ENCODE measurements around the gene MRPL1.
"Not testable (repeated sequence)": the region's sequence is repeated elsewhere in the genome, so short reads cannot be mapped to it uniquely, and the experiment has no call there.

Gene MRPL1

DNA sequence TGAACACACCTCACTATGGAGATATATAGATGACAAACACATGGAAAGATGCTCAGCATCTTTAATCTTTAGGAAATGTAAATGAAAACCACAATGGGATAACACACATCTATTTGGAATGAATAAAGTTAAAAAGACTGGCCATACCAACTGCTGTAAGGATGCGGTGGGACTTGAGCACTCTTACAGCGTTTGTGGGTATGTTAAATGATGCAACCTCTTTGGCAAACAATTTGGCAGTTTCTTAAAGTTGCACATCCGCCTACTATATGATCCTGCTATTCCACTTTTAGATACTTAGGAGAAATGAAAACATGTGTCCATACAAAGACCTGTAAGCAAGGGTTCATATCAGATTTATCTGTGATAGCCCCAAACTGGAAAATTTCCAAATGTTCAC is 50.7 kb downstream of the MRPL1 start:
- no peak for DNase-seq (ENCODE audit: low read depth)

- DNase-seq (ENCODE audit: low read depth) = no peak
These were observed 54.4 kb downstream of the MRPL1 start for GRCh38 chr4:77917075-77917474.

- no peak for DNase-seq (ENCODE audit: low read depth)
These were observed 55.0 kb downstream of the MRPL1 start for GRCh38 chr4:77917601-77918000.

GRCh38 chr4:77920371-77920770 is 57.7 kb downstream of the MRPL1 start:
- DNase-seq (ENCODE audit: low read depth) = no peak

DNA sequence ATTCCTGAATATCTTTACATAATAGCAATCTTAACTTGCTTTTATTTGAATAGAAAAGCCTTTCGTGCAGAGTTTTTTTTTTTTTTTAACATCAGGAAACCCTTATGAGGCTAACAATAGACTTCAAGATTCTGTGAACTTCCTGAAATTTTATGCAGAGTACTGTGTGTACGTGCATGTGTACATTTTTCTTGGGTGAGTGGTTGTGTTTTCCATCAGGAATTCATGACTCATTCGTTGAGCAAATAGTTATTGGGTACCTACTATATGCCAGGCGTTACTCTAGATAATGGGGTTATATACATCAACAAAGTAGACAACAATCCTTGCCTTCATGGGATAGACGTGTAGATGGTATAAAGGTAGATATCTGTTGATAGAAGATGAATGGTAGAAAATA is 59.1 kb downstream of the MRPL1 start:
- DNase-seq (ENCODE audit: low read depth) = no peak

- no peak for DNase-seq (ENCODE audit: low read depth)
These were observed 59.8 kb downstream of the MRPL1 start for GRCh38 chr4:77922158-77923094.

- DNase-seq (ENCODE audit: low read depth) = no peak
These were observed 65.6 kb downstream of the MRPL1 start for GRCh38 chr4:77927991-77928925.

- DNase-seq (ENCODE audit: low read depth) = no peak
These were observed 67.6 kb downstream of the MRPL1 start for GRCh38 chr4:77930154-77930639.

GRCh38 chr4:77930876-77931275 is 68.2 kb downstream of the MRPL1 start:
- DNase-seq (ENCODE audit: low read depth) = no peak

DNA sequence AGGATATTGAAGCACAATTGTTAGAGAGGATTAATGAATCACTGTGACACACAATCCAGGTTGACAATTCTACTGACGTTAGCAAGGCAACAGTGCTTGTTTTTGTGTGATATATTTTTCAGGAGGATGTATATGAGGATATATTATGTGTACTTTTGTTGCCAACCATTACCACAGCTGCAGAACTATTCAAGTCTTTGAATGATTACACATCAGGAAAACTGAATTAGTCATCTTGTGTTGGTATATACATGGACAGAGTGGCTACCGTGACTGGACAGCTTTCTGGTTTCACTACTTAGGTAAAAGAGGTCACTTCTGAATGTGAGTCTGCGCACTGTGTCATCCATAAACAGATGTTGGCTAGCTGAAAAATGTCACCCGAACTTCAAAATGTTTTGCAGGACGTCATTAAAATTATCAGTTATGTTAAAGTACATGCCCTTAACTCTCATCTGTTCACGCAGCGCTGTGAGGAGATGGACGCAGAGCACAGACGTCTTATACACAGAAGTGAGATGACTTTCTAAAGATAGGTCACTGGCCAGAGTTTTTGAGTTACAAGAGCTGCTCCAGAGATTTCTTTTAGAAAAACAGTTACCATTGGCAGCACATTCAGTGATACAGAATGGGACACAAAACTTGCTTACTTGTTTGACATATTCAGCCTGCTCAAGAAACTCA is 69.0 kb downstream of the MRPL1 start:
- DNase-seq (ENCODE audit: low read depth) = no peak

DNA sequence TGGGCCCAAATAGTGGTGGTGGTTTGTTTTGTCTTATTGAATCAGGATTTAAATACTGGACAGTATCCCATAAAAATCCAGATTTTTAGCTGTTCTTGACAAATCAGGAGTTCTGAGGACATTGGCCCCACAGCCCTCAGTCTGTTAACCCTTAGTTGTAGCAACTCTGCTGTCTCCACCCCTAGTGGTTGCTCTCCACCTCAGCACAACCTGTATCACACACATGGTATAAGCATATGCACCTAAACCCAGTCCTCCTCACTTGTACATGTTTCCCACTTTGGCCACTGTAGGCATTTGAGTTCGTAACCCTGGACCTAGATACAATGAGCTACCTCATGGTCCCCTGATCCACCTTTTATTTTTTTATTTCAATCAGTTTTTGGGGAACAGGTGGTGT is 75.9 kb downstream of the MRPL1 start:
- no peak for DNase-seq (ENCODE audit: low read depth)

DNA sequence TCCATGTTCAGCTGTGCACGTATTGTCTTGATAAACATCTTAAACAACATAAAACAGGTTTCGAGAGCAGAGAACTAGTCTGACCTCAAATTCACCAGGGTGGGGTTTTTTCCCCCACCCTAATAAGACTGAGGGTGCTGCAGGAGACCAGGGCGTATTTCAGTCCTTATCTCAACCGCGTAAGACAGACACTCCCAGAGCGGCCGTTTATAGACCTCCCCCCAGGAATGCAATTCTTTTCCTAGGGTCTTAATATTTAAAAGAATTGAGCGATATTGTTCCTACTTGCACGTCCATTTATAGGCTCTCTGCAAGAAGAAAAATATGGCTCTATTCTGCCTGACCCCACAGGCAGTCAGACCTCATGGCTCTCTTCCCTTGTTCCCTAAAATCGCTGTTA is 83.3 kb downstream of the MRPL1 start:
- DNase-seq (ENCODE audit: low read depth) = not testable (repeated sequence)

- DNase-seq (ENCODE audit: low read depth) = no peak
These were observed 87.6 kb downstream of the MRPL1 start for GRCh38 chr4:77950203-77950602.

DNA sequence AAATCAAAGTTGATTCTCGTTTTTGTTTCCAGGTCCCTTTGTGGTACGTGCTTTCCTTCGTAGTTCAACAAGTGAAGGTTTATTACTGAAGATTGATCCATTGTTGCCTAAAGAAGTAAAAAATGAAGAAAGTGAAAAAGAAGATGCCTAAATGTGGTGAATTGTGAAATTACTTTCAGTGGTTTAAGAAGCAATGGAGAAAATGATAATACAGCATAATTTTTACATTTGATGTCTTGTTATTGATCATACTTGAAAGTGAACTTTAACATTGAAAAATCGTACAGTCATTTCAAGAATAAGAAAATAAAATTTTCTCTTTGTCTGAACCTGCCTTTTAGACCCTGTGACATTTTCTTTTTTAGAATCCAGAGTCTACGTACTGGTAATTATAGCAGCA is 89.8 kb downstream of the MRPL1 start:
- DNase-seq (ENCODE audit: low read depth) = no peak

GRCh38 chr4:77954690-77955089 is 92.1 kb downstream of the MRPL1 start:
- no peak for DNase-seq (ENCODE audit: low read depth)

DNA sequence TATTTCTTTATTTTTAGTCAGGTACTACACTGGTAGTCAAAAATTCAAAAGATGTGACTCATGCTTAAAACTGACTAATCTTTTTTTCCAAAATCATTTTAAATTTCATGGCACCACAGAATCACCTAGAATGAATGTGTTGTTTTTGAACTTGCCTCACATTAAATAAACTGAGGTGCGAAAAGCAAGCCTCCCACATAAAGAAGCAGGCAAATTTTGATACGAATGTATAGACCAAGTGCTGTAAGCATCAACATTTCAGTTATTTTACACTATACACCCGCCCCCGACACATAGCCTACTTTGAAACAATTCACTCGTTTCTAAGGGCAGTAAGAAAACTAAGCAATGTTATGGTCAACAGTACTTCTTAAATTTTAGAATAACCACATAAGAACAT is 94.3 kb downstream of the MRPL1 start:
- DNase-seq (ENCODE audit: low read depth) = no peak

- no peak for DNase-seq (ENCODE audit: low read depth)
These were observed 96.3 kb downstream of the MRPL1 start for GRCh38 chr4:77958897-77959296.

- DNase-seq (ENCODE audit: low read depth) = no peak
These were observed 97.1 kb downstream of the MRPL1 start for GRCh38 chr4:77959566-77960338.

- DNase-seq (ENCODE audit: low read depth) = no peak
These were observed 97.7 kb downstream of the MRPL1 start for GRCh38 chr4:77960367-77960766.

GRCh38 chr4:77963004-77963403 is 100.4 kb downstream of the MRPL1 start:
- DNase-seq (ENCODE audit: low read depth) = no peak

GRCh38 chr4:77973657-77974056 is 111.0 kb downstream of the MRPL1 start:
- DNase-seq (ENCODE audit: low read depth) = not testable (repeated sequence)

Measured in stimulated activated CD8-positive, alpha-beta memory T cell treated with anti-CD3 and anti-CD28 coated beads, Interleukin-15, amount 100 ng/mL, for 1 hour (primary cell).